Measurements from ENCODE around the gene GLTPD2. TPM values are rescaled to one million over a fixed set of nuclear protein-coding genes. Genes with fewer than 3 reads are reported as not detected.

GLTPD2 gene
- total RNA-seq, 1 experiment from 2014 or later: not detected

GRCh38 chr17:4771519-4772234, 17.1 kb upstream of the GLTPD2 start, which contains the start of gene TM4SF5:
Gene TM4SF5 (plus strand): TSS chr17:4771886. CDS start chr17:4771923, 37 bp downstream.
- Histone ChIP-seq H4K20me1 (ENCODE audit: insufficient read depth) (no peaks in the 10 kb centered on the region), H3K27me3 (ENCODE audit: insufficient read depth, low read length) (no peaks in the 10 kb centered on the region), H3K4me2 (ENCODE audit: low read length) (peak within 1 kb of the TSS; percentile 40), H3K36me3 (ENCODE audit: control insufficient read depth in 1 of 2, insufficient read depth in 2 of 2, low read length in 2 of 2) (no peaks in the 10 kb centered on the region), H3K9ac (ENCODE audit: low read length) (no peak within 1 kb of the TSS), H3K9me2 (ENCODE audit: insufficient read depth) (no peaks in the 10 kb centered on the region), H3K79me2 (ENCODE audit: insufficient read depth, low read length) (no peaks in the 10 kb centered on the region), H3K4me1 (ENCODE audit: control insufficient read depth in 1 of 2, insufficient read depth in 2 of 2, low read length in 2 of 2) (peaks cover 5 to 16% of the 10 kb centered on the region in 2 experiments; a peak in 3 of 4 replicates), H3K27ac (ENCODE audit: low read depth, low read length) (no peak within 1 kb of the TSS), H3K9me3 (ENCODE audit: control insufficient read depth in 1 of 2, insufficient read depth in 1 of 2, low read depth in 1 of 2, low read length in 2 of 2) (no peaks in the 10 kb centered on the region), H3K4me3 (replicated peaks in 1 of 2; ENCODE audit: low read depth in 1 of 2, low read length in 2 of 2) (no peak within 1 kb of the TSS), H2AFZ (ENCODE audit: low read depth, low read length, poor library complexity, severe bottlenecking) (no peak within 1 kb of the TSS)
- TF ChIP-seq RAD21 (IDR thresholded peaks at IDR 0.05; ENCODE audit: low read depth) (no peak), SIN3A (IDR thresholded peaks at IDR 0.05; ENCODE audit: low read depth) (no peak), ELF1 (IDR thresholded peaks at IDR 0.05; ENCODE audit: borderline replicate concordance, low read depth) (no peak), REST (IDR thresholded peaks at IDR 0.05; ENCODE audit: low read depth) (no peak), POLR2A (IDR thresholded peaks at IDR 0.05; ENCODE audit: borderline replicate concordance, extremely low read depth, insufficient read depth, insufficient read length) (no peak), JUND (IDR thresholded peaks at IDR 0.05) (no peak), CEBPB (IDR thresholded peaks at IDR 0.05; ENCODE audit: low read depth) (no peak), MAX (IDR thresholded peaks at IDR 0.05) (no peak)
- CTCF ChIA-PET: interaction anchor here (0.6 kb wide), 1 partner anchor 18 kb away, joined by 4 read pairs; no protein-coding TSS in a partner anchor
- POLR2A ChIA-PET: no interaction called here
- intact Hi-C loops (cut with micrococcal nuclease): no loop called here
- no TSS peak for BruUV-seq (replicated peaks)
- DNase-seq (ENCODE audit: low read depth, low spot score) (no peak), ATAC-seq (no peak)
- RAD21 ChIA-PET (ENCODE audit: low non-redundant PET in 1 of 2, low total read pairs in 2 of 2, uncharacterized antibody in 2 of 2, unreplicated experiment in 2 of 2): no interaction called here

All from HCT116 (cell line).